MM.1S (cell line): ENCODE measurements around the gene AGRP.
A peak's percentile ranks its signal among the peaks of the same experiment; 100 is the strongest.
"Not testable (repeated sequence)": the region's sequence is repeated elsewhere in the genome, so short reads cannot be mapped to it uniquely, and the experiment has no call there.

Experiments used
- DNase-seq: peaks from one replicate; pipeline ENCODE4 v3.0.0-alpha.2; 2015
- H2AFZ ChIP-seq: fragments of 300-600 bp; sonication (generic); 2 replicates; pipeline ENCODE4 v1.6.0; 2016; ENCODE audit warnings: antibody characterized with exemption, low read length
- H3F3A ChIP-seq: fragments of 300-600 bp; sonication (generic); 2 replicates; pipeline ENCODE4 v1.6.1; 2016; ENCODE audit warnings: mild to moderate bottlenecking, antibody characterized with exemption, low read length, moderate library complexity, mixed read lengths; ENCODE audit not compliant: insufficient read depth
- H3K27ac ChIP-seq: fragments of 300-600 bp; sonication (generic); 2 replicates; pipeline ENCODE4 v1.5.1; 2016; ENCODE audit warnings: mild to moderate bottlenecking, low read length
- H3K27me3 ChIP-seq: fragments of 300-600 bp; sonication (generic); replicated peaks from 2 replicates; pipeline ENCODE4 v1.6.0; 2016; ENCODE audit warnings: low read length; ENCODE audit not compliant: insufficient read depth
- H3K36me3 ChIP-seq: fragments of 300-600 bp; sonication (generic); replicated peaks from 2 replicates; pipeline ENCODE4 v1.6.1; 2016; ENCODE audit warnings: mild to moderate bottlenecking, low read length, mixed read lengths; ENCODE audit not compliant: insufficient read depth
- H3K4me1 ChIP-seq: fragments of 300-600 bp; sonication (generic); 2 replicates; pipeline ENCODE4 v1.6.1; 2016; ENCODE audit warnings: low read length, mixed read lengths
- H3K4me2 ChIP-seq: fragments of 300-600 bp; sonication (generic); 2 replicates; pipeline ENCODE4 v1.6.0; 2016; ENCODE audit warnings: low read depth, low read length
- H3K4me3 ChIP-seq: fragments of 300-600 bp; sonication (generic); 2 replicates; pipeline ENCODE4 v1.5.1; 2016; ENCODE audit warnings: low read length, mixed read lengths
- H3K79me2 ChIP-seq: fragments of 300-600 bp; sonication (generic); 2 replicates; pipeline ENCODE4 v1.6.1; 2016; ENCODE audit warnings: mixed run types, low read length, mixed read lengths
- H3K9ac ChIP-seq: fragments of 300-600 bp; sonication (generic); 2 replicates; pipeline ENCODE4 v1.6.1; 2016; ENCODE audit warnings: low read length, mixed read lengths
- H3K9me2 ChIP-seq: fragments of 300-600 bp; sonication (generic); replicated peaks from 2 replicates; pipeline ENCODE4 v1.6.1; 2016; ENCODE audit warnings: mild to moderate bottlenecking, low read length, mixed read lengths; ENCODE audit not compliant: insufficient read depth
- H3K9me3 ChIP-seq: fragments of 300-600 bp; sonication (generic); replicated peaks from 2 replicates; pipeline ENCODE4 v1.6.1; 2016; ENCODE audit warnings: mild to moderate bottlenecking, low read length, mixed read lengths; ENCODE audit not compliant: insufficient read depth
- H4K20me1 ChIP-seq: fragments of 300-600 bp; sonication (generic); 2 replicates; pipeline ENCODE4 v1.6.1; 2016; ENCODE audit warnings: mild to moderate bottlenecking, low read length, moderate library complexity, mixed read lengths; ENCODE audit not compliant: insufficient read depth
- EZH2 ChIP-seq: fragments of 300-600 bp; sonication (generic); optimal IDR thresholded peaks from 2 replicates; pipeline ENCODE3; 2017; ENCODE audit warnings: low read depth, mild to moderate bottlenecking, antibody characterized with exemption, low read length, mixed read lengths
- EZH2phosphoT487 ChIP-seq: fragments of 300-600 bp; sonication (generic); IDR thresholded peaks from 2 replicates; pipeline ENCODE4 v1.6.1; 2018; ENCODE audit warnings: antibody characterized with exemption, low read length
- TF ChIP-seq, protein P1 (sequence below): fragments of 300-600 bp; sonication (generic); IDR thresholded peaks from 2 replicates; pipeline ENCODE4 v1.5.1; 2016; ENCODE audit warnings: antibody characterized with exemption, low read length, mixed read lengths

AGRP gene

DNA sequence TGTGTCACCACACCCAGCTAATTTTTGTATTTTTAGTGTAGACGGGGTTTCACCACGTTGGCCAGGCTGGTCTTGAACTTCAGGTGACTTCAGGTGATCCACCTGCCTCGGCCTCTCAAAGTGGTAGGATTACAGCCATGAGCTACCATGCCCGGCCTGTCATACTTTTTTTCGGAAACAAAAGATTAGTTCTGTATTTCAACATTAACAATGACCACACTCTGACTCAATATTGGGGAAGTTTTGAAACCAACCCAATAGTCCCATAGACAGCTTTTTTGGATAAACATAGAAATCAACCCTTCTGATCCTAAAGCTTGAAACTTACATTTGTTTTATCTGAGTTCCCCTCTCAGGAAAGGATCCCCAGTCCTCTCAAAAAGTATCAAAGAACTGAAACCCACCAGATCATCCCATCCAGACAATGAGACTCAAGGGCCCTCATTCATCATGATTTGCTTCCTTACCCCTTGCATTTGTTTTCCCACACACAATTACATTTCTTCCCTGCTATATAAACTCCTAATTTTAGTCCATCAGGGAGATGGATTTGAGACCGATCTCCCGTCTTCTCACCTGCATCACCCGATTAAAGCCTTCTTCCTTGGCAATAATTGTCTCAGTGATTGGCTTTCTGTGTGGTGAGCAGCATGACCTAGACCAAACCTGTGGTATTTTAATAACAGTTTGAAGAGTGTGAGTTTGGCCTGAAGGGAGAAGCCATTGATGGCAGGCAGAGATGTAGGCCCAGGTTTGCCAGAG lies 7.2 kb upstream of the AGRP start:
- Histone ChIP-seq H3K9me2 (no peaks in the 10 kb centered on the region), H3K4me1 (peaks cover 15% of the 10 kb centered on the region), H3K27me3 (no peaks in the 10 kb centered on the region), H2AFZ (no peak overlapping the region), H3K9me3 (no peaks in the 10 kb centered on the region), H4K20me1 (no peaks in the 10 kb centered on the region), H3K79me2 (no peaks in the 10 kb centered on the region), H3K4me2 (no peak overlapping the region), H3K9ac (no peak overlapping the region), H3K27ac (no peak overlapping the region), H3F3A (peaks cover 18% of the 10 kb centered on the region), H3K4me3 (no peak overlapping the region), H3K36me3 (no peaks in the 10 kb centered on the region)
- TF ChIP-seq EZH2phosphoT487 = no peak
- TF ChIP-seq EZH2 = no peak
- TF ChIP-seq, protein P1, sequence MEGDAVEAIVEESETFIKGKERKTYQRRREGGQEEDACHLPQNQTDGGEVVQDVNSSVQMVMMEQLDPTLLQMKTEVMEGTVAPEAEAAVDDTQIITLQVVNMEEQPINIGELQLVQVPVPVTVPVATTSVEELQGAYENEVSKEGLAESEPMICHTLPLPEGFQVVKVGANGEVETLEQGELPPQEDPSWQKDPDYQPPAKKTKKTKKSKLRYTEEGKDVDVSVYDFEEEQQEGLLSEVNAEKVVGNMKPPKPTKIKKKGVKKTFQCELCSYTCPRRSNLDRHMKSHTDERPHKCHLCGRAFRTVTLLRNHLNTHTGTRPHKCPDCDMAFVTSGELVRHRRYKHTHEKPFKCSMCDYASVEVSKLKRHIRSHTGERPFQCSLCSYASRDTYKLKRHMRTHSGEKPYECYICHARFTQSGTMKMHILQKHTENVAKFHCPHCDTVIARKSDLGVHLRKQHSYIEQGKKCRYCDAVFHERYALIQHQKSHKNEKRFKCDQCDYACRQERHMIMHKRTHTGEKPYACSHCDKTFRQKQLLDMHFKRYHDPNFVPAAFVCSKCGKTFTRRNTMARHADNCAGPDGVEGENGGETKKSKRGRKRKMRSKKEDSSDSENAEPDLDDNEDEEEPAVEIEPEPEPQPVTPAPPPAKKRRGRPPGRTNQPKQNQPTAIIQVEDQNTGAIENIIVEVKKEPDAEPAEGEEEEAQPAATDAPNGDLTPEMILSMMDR = no peak
- DNase-seq = no peak

DNA sequence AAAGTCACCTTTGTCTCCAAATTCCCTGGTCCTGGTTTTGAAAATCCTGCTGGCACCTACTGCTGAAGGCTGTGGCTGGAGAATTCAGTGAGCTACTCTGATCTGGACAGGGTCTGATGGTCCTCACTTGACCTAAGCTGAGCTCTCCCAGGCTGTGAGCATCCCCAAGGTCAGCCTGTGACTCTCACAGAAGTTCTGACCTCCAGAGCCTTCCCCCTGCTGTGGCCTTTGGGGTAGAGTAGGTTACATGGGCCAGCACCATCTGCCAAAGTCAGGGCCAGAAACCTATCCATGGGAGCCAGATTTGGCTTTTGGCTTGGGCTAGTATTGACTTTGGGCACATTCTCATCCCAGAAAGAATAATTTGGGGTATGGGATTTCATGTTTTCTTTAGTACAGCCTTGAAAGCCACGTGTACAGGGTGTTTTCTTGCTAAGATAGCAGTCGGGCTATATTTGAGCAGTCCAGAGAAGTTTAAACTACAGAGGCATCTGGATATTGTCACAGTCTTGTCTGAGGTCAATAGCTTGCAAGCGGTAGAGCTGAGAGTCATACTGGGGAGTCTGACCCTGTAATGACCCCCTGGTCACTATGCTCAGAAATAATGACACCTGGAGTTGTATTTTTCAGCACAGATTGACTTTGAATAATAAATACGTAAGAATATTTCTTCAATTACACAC lies 6.2 kb upstream of the AGRP start:
- DNase-seq = no peak
- Histone ChIP-seq H3F3A (peaks cover 18% of the 10 kb centered on the region), H3K9me3 (no peaks in the 10 kb centered on the region), H3K4me3 (no peak overlapping the region), H3K27ac (peak overlapping the region; percentile 59; the same call in 1 of the 2 replicates), H3K79me2 (no peaks in the 10 kb centered on the region), H3K27me3 (no peaks in the 10 kb centered on the region), H2AFZ (no peak overlapping the region), H3K36me3 (no peaks in the 10 kb centered on the region), H3K9me2 (no peaks in the 10 kb centered on the region), H3K9ac (peak overlapping the region; percentile 6; the same call in 1 of the 2 replicates), H3K4me1 (peaks cover 15% of the 10 kb centered on the region), H3K4me2 (peak overlapping the region; percentile 56; the same call in 1 of the 2 replicates), H4K20me1 (no peaks in the 10 kb centered on the region)
- TF ChIP-seq EZH2phosphoT487 (no peak), EZH2 (no peak)
- TF ChIP-seq, protein P1 = no peak

DNA sequence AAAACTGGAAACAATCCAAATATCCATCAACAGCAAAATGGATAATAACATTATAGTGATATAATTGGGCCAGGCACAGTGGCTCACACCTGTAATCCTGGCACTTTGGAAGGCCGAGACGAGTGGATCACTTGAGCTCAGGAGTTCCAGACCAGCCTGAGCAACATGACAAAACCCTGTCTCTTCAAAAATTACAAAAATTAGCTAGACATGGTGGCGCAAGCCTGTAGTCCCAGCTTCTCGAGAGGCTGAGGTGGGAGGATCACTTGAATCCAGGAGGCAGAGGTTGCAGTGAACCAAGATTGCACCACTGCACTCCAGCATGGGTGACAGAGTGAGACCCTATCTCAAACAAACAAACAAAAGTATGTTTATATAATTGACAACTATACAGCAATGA lies 4.2 kb upstream of the AGRP start:
- H3K4me2 ChIP-seq, H4K20me1 ChIP-seq, H3K9me2 ChIP-seq, H3K4me3 ChIP-seq, H2AFZ ChIP-seq, H3K27ac ChIP-seq, H3K27me3 ChIP-seq, H3K9ac ChIP-seq, DNase-seq, H3K36me3 ChIP-seq, H3K9me3 ChIP-seq: not testable (repeated sequence)
- Histone ChIP-seq H3K4me1 (peaks cover 15% of the 10 kb centered on the region), H3K79me2 (peaks cover 13% of the 10 kb centered on the region), H3F3A (peaks cover 18% of the 10 kb centered on the region)

DNA sequence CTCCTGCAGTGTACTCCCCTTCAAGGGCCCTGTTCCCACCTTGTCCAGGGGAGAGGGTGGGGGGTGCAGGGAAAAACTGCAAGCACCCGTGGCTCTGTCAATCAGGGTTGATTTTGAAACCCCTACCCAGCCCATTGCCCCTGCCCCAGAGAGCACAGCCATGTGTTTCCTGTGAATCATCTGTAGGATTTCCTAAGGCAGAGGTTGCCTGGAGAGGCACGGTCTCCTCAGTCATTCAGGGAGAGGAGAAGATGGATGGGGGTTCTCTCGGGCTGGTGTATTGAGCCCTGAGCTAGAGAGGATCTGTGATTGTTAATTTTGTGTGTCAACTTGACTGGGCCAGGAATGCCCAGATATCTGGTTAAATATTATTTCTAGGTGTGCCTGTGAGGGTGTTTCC lies 3.5 kb upstream of the AGRP start:
- Histone ChIP-seq H3K4me3 (no peak overlapping the region), H3K9me2 (no peaks in the 10 kb centered on the region), H3F3A (peaks cover 18% of the 10 kb centered on the region), H2AFZ (no peak overlapping the region), H3K27me3 (no peaks in the 10 kb centered on the region), H4K20me1 (no peaks in the 10 kb centered on the region), H3K9ac (no peak overlapping the region), H3K4me2 (no peak overlapping the region), H3K27ac (no peak overlapping the region), H3K4me1 (peaks cover 15% of the 10 kb centered on the region), H3K79me2 (peaks cover 21% of the 10 kb centered on the region), H3K36me3 (no peaks in the 10 kb centered on the region), H3K9me3 (no peaks in the 10 kb centered on the region)
- TF ChIP-seq, protein P1 = no peak
- TF ChIP-seq EZH2phosphoT487 (no peak), EZH2 (no peak)
- no peak for DNase-seq
